WTC11 (cell line): ENCODE results near the gene SCYGR5. TPM values are rescaled to one million over a fixed set of nuclear protein-coding genes. Genes with fewer than 3 reads are reported as not detected.

Experiments
- ATAC-seq: fragments of 200-7000 bp; cut with Tn5 transposase; 2 replicates; pipeline ENCODE4 v1.10.0; 2021; ENCODE audit warnings: mild to moderate bottlenecking, moderate library complexity
- CTCF ChIA-PET: fragments of 300-600 bp; sonication (Branson Sonifier 250); formaldehyde crosslinking; loops from one replicate; lab custom pipeline; 2021; ENCODE audit warnings: antibody characterized with exemption; lab: Charles Lee
- POLR2A ChIA-PET: fragments of 350-600 bp; sonication (Branson Sonifier 250); formaldehyde crosslinking; loops from one replicate; lab custom pipeline; 2021; ENCODE audit warnings: antibody characterized with exemption; lab: Charles Lee
- DNase-seq: peaks from one replicate; pipeline ENCODE4 v3.0.0; 2021; ENCODE audit warnings: low spot score
- H3K27ac Mint-ChIP-seq: 2 replicates; pipeline ENCODE4 v1.8.0; 2021; ENCODE audit warnings: mixed read lengths
- H3K27me3 Mint-ChIP-seq: 2 replicates; pipeline ENCODE4 v1.8.0; 2021; ENCODE audit warnings: low read depth, mild to moderate bottlenecking, moderate library complexity, mixed read lengths
- H3K36me3 Mint-ChIP-seq: 2 replicates; pipeline ENCODE4 v1.8.0; 2021; ENCODE audit warnings: mixed read lengths
- H3K4me1 Mint-ChIP-seq: 2 replicates; pipeline ENCODE4 v1.8.0; 2022; ENCODE audit warnings: mixed read lengths
- H3K4me3 Mint-ChIP-seq: 2 replicates; pipeline ENCODE4 v1.8.0; 2021; ENCODE audit warnings: mild to moderate bottlenecking, moderate library complexity, mixed read lengths
- H3K9me3 Mint-ChIP-seq: 2 replicates; pipeline ENCODE4 v1.8.0; 2021; ENCODE audit warnings: mixed read lengths
- AFF4 ChIP-seq: sonication (generic); formaldehyde crosslinking; IDR thresholded peaks from 2 replicates; pipeline ENCODE4 v1.8.1; 2023; ENCODE audit warnings: mild to moderate bottlenecking, missing genetic modification reagents, borderline replicate concordance
- ATF3 ChIP-seq: sonication (generic); formaldehyde crosslinking; conservative IDR thresholded peaks from 2 replicates; pipeline ENCODE4 v1.8.1; 2022; ENCODE audit warnings: mild to moderate bottlenecking, missing genetic modification reagents
- CTCF ChIP-seq: fragments of 200-600 bp; IDR thresholded peaks from 2 replicates; pipeline ENCODE4 v1.8.0; 2022; ENCODE audit warnings: antibody characterized with exemption
- E2F4 ChIP-seq: sonication (generic); formaldehyde crosslinking; IDR thresholded peaks from 2 replicates; pipeline ENCODE4 v1.8.1; 2022; ENCODE audit warnings: low read depth, mild to moderate bottlenecking, moderate library complexity, missing genetic modification reagents, borderline replicate concordance
- E2F5 ChIP-seq: sonication (generic); formaldehyde crosslinking; IDR thresholded peaks from 2 replicates; pipeline ENCODE4 v1.8.1; 2022; ENCODE audit warnings: mild to moderate bottlenecking, moderate library complexity, missing genetic modification reagents
- EMX1 ChIP-seq: fragments of 250-450 bp; sonication (Bioruptor Pico); IDR thresholded peaks from 2 replicates; pipeline ENCODE4 v1.8.0; 2021; ENCODE audit warnings: mild to moderate bottlenecking
- FOXK1 ChIP-seq: sonication (generic); formaldehyde crosslinking; IDR thresholded peaks from 2 replicates; pipeline ENCODE4 v1.8.0; 2022; ENCODE audit warnings: mild to moderate bottlenecking, moderate library complexity, missing genetic modification reagents
- GABPB1 ChIP-seq: sonication (generic); formaldehyde crosslinking; IDR thresholded peaks from 2 replicates; pipeline ENCODE4 v1.8.1; 2023; ENCODE audit warnings: mild to moderate bottlenecking, missing genetic modification reagents
- HMGA2 ChIP-seq: fragments of 250-450 bp; sonication (Bioruptor Pico); IDR thresholded peaks from 2 replicates; pipeline ENCODE4 v1.4.0; 2021; ENCODE audit warnings: mild to moderate bottlenecking, moderate library complexity
- JUN ChIP-seq: sonication (generic); formaldehyde crosslinking; IDR thresholded peaks from 2 replicates; pipeline ENCODE4 v1.8.0; 2023; ENCODE audit warnings: mild to moderate bottlenecking, missing genetic modification reagents
- NFE2L1 ChIP-seq: sonication (generic); formaldehyde crosslinking; IDR thresholded peaks from 2 replicates; pipeline ENCODE4 v1.8.1; 2023; ENCODE audit warnings: missing genetic modification reagents
- SMAD3 ChIP-seq: sonication (generic); formaldehyde crosslinking; IDR thresholded peaks from 2 replicates; pipeline ENCODE4 v1.8.0; 2022; ENCODE audit warnings: missing genetic modification reagents, mild to moderate bottlenecking, borderline replicate concordance
- STAT6 ChIP-seq: sonication (generic); formaldehyde crosslinking; conservative IDR thresholded peaks from 2 replicates; pipeline ENCODE4 v1.8.1; 2023; ENCODE audit warnings: mild to moderate bottlenecking, low read depth, missing genetic modification reagents, moderate library complexity
- TCF7 ChIP-seq: sonication (generic); formaldehyde crosslinking; IDR thresholded peaks from 2 replicates; pipeline ENCODE4 v1.8.0; 2022; ENCODE audit warnings: mild to moderate bottlenecking, low read depth, missing genetic modification reagents, moderate library complexity
- TP53 ChIP-seq: sonication (generic); formaldehyde crosslinking; IDR thresholded peaks from 2 replicates; pipeline ENCODE4 v1.8.1; 2023; ENCODE audit warnings: mild to moderate bottlenecking, missing genetic modification reagents
- ZMAT4 ChIP-seq: fragments of 250-450 bp; sonication (Bioruptor Pico); IDR thresholded peaks from 2 replicates; pipeline ENCODE4 v1.9.0; 2021; ENCODE audit warnings: mild to moderate bottlenecking
- ZNF671 ChIP-seq: fragments of 250-450 bp; sonication (Bioruptor Pico); IDR thresholded peaks from 2 replicates; pipeline ENCODE4 v1.8.0; 2021; ENCODE audit warnings: mild to moderate bottlenecking
- total RNA-seq: library from RNA; stranded (reverse); gene quantifications from 3 replicates; pipeline ENCODE4 v1.2.3, GENCODE V29; 2021

Gene SCYGR5
- total RNA-seq, 1 experiment from 2014 or later: not detected

- no peak for DNase-seq
- no peaks in the 10 kb centered on the region; the same call in 1 of the 2 replicates for H3K9me3 Mint-ChIP-seq
- CTCF ChIA-PET: interaction anchor here (1.1 to 1.2 kb wide), 2 partner anchors 15 to 31 kb away, joined by 3 to 6 read pairs; no protein-coding TSS in a partner anchor
- H3K4me1 Mint-ChIP-seq: no peaks in the 10 kb centered on the region
- H3K27ac Mint-ChIP-seq: no peak overlapping the region
- no peak for ATAC-seq
- no peaks in the 10 kb centered on the region for H3K36me3 Mint-ChIP-seq
- no peaks in the 10 kb centered on the region for H3K27me3 Mint-ChIP-seq
- H3K4me3 Mint-ChIP-seq: no peak overlapping the region
- TF ChIP-seq TP53 (CRISPR knock-in tag) (no peak), HMGA2 (CRISPR knock-in tag) (no peak), FOXK1 (no peak), ZNF671 (CRISPR knock-in tag) (no peak), EMX1 (no peak), CTCF (no peak), SMAD3 (no peak), JUN (CRISPR knock-in tag) (no peak), STAT6 (no peak), TCF7 (CRISPR knock-in tag) (no peak), E2F5 (CRISPR knock-in tag) (no peak)
- POLR2A ChIA-PET: no interaction called here
These were observed 38.8 kb upstream of the SCYGR5 start for GRCh38 chr2:227627769-227628168.

GRCh38 chr2:227629435-227629834, 37.2 kb upstream of the SCYGR5 start:
- no peaks in the 10 kb centered on the region for H3K9me3 Mint-ChIP-seq
- no peak for ATAC-seq
- H3K27ac Mint-ChIP-seq: 0 out of 2 replicates have a peak overlapping the region, but pooled peaks have one; percentile 32
- no peak for DNase-seq
- CTCF ChIA-PET: no interaction called here
- H3K4me3 Mint-ChIP-seq: no peak overlapping the region
- no peak for TF ChIP-seq GABPB1
- no peak for TF ChIP-seq ATF3 (CRISPR knock-in tag)
- TF ChIP-seq E2F4: no peak
- no peak for TF ChIP-seq ZMAT4
- TF ChIP-seq NFE2L1 (CRISPR knock-in tag): no peak
- TF ChIP-seq AFF4: no peak
- TF ChIP-seq, all 79 proteins: peak for 0
- Mint-ChIP-seq H3K36me3 (no peaks in the 10 kb centered on the region), H3K4me1 (no peaks in the 10 kb centered on the region), H3K27me3 (no peaks in the 10 kb centered on the region)
- POLR2A ChIA-PET: no interaction called here
